K562 (cell line): ENCODE results near the gene NT5C2. TPM values are rescaled to one million over a fixed set of nuclear protein-coding genes. Genes with fewer than 3 reads are reported as not detected.

ENCODE experiments used
- ATAC-seq: fragments of 200-7000 bp; cut with Tn5 transposase; 3 replicates; pipeline ENCODE4 v1.9.1; 2020; ENCODE audit warnings: moderate library complexity
- Bru-seq: library from RNA; stranded (reverse); fragments of 400-500 nt; gene quantifications from one replicate; lab custom pipeline; 2021; lab: Mats Ljungman, UMichigan
- BruChase-seq, 2 experiments: library from RNA; stranded (reverse); fragments of 400-500 nt; gene quantifications; one replicate each; lab custom pipeline; 2021; lab: Mats Ljungman, UMichigan
- BruUV-seq: library from RNA; stranded (reverse); fragments of 400-500 nt; replicated peaks from 2 replicates; lab custom pipeline; 2021; lab: Mats Ljungman, UMichigan
- CTCF ChIA-PET: fragments of 300-600 bp; formaldehyde crosslinking; extraction: SDS; loops from one replicate; lab custom pipeline; 2021; ENCODE audit warnings: low intra/inter-chr PET ratio; lab: Yijun Ruan, JAX
- POLR2A ChIA-PET: fragments of 300-600, 350-650 bp; sonication (Branson Sonifier 250); formaldehyde crosslinking; extraction: SDS; loops from one replicate; lab custom pipeline; 2021; ENCODE audit warnings: antibody characterized with exemption, inconsistent platforms; lab: Yijun Ruan, JAX
- DNase-seq, 4 experiments: peaks; one replicate each; pipeline versions ENCODE4 v3.0.0 to v3.0.0-alpha.2; 2011 to 2018; ENCODE audit warnings: low spot score in 3 of 4, mixed read lengths in 3 of 4; ENCODE audit errors: extremely low read depth in 1 of 4
- FAIRE-seq: peaks from 2 replicates; lab custom pipeline; 2011; peaks lifted over from hg19 to GRCh38; lab: Jason Lieb, UNC
- H2AFZ ChIP-seq: 2 replicates; pipeline ENCODE4 v1.6.0; 2011; ENCODE audit warnings: low read depth, low read length, control low read depth, inconsistent platforms
- H3K27ac ChIP-seq: fragments of 200-600 bp; 3 replicates; pipeline ENCODE4 v1.8.0; 2011; ENCODE audit warnings: low read depth, mild to moderate bottlenecking, control low read depth, inconsistent platforms, low read length, moderate library complexity, mixed read lengths; ENCODE audit errors: extremely low read depth
- H3K27me3 ChIP-seq, 2 experiments: fragments of 300-600 bp in 1 of 2; 2 replicates in 1 of 2; 3 replicates in 1 of 2; pipeline versions ENCODE4 v1.6.0 to v1.8.0; 2011; ENCODE audit warnings: inconsistent platforms in 2 of 2, low read length in 2 of 2, mild to moderate bottlenecking in 1 of 2, mixed read lengths in 1 of 2, moderate library complexity in 1 of 2; ENCODE audit not compliant: control insufficient read depth in 2 of 2, insufficient read depth in 2 of 2
- H3K36me3 ChIP-seq: fragments of 300-600 bp; 3 replicates; pipeline ENCODE4 v1.8.0; 2011; ENCODE audit warnings: mild to moderate bottlenecking, low read length, inconsistent platforms; ENCODE audit not compliant: control insufficient read depth, insufficient read depth
- H3K4me1 ChIP-seq, 2 experiments: fragments of 200-600 bp in 1 of 2; replicated peaks in 1 of 2; 2 replicates in 1 of 2; 3 replicates in 1 of 2; pipeline versions ENCODE4 v1.5.1 to v1.8.0; 2011; ENCODE audit warnings: inconsistent platforms in 2 of 2, low read length in 2 of 2, mild to moderate bottlenecking in 1 of 2, mixed read lengths in 1 of 2, moderate library complexity in 1 of 2; ENCODE audit not compliant: control insufficient read depth in 2 of 2, insufficient read depth in 2 of 2
- H3K4me2 ChIP-seq: 2 replicates; pipeline ENCODE4 v1.6.1; 2011; ENCODE audit warnings: low read length, control low read depth, inconsistent platforms, mixed read lengths; ENCODE audit not compliant: insufficient read depth
- H3K4me3 ChIP-seq: fragments of 200-600 bp; sonication (generic), shearing (Covaris generic); 2 replicates; pipeline ENCODE4 v1.5.1; 2016; ENCODE audit warnings: control low read depth, inconsistent platforms
- H3K79me2 ChIP-seq: fragments of 200-600 bp; 3 replicates; pipeline ENCODE4 v1.8.0; 2011; ENCODE audit warnings: low read length, inconsistent platforms; ENCODE audit not compliant: control insufficient read depth, insufficient read depth
- H3K9ac ChIP-seq, 2 experiments: 2 replicates each; pipeline versions ENCODE4 v1.6.0 to v1.6.1; 2011; ENCODE audit warnings: low read depth in 2 of 2, low read length in 2 of 2, control low read depth in 1 of 2, inconsistent platforms in 1 of 2, mild to moderate bottlenecking in 1 of 2, mixed read lengths in 1 of 2; ENCODE audit not compliant: insufficient read depth in 1 of 2
- H3K9me1 ChIP-seq: one replicate; pipeline ENCODE4 v1.6.0; 2011; ENCODE audit warnings: inconsistent platforms, mild to moderate bottlenecking, low read length, moderate library complexity; ENCODE audit not compliant: control insufficient read depth, insufficient read depth
- H3K9me3 ChIP-seq: replicated peaks from 2 replicates; pipeline ENCODE4 v1.5.1; 2011; ENCODE audit warnings: low read depth, low read length, inconsistent platforms; ENCODE audit not compliant: control insufficient read depth, insufficient read depth
- H4K20me1 ChIP-seq: replicated peaks from 2 replicates; pipeline ENCODE4 v1.6.1; 2011; ENCODE audit warnings: low read length, inconsistent platforms, mixed read lengths; ENCODE audit not compliant: control insufficient read depth, insufficient read depth
- ARID3A ChIP-seq: IDR thresholded peaks from 2 replicates; pipeline ENCODE4 v1.6.1; 2012; ENCODE audit warnings: low read depth, low read length, improper control_type of control experiment, borderline replicate concordance
- HNRNPUL1 ChIP-seq: fragments of 200-400 bp; formaldehyde crosslinking; IDR thresholded peaks from 2 replicates; pipeline ENCODE4 v1.6.1; 2017; ENCODE audit warnings: low read length
- ZNF77 ChIP-seq: fragments of 250-450 bp; sonication (Bioruptor Pico); IDR thresholded peaks from 2 replicates; pipeline ENCODE4 v1.5.0; 2020
- WGBS: fragments of 100-300 bp; shearing (Covaris generic); methylation state at CpG from one replicate; pipeline ENCODE4 v1.1.6; 2016; ENCODE audit warnings: low coverage, mixed read lengths; ENCODE audit not compliant: insufficient coverage; ENCODE audit errors: missing lambda C conversion rate; 5-methylcytosine and 5-hydroxymethylcytosine counted together
- in situ Hi-C: fragments of 300-500 bp; cut with MboI; formaldehyde crosslinking; loops from 4 replicates; pipeline ENCODE4 v1.15.0; 2018; ENCODE audit warnings: inconsistent platforms, mixed read lengths
- intact Hi-C: fragments of 100-400 bp; cut with micrococcal nuclease; formaldehyde crosslinking; loops from 2 replicates; pipeline ENCODE4 v1.14.2; 2022
- long read RNA-seq, 3 experiments: library from polyadenylated mRNA in 2 of 3; library from RNA in 1 of 3; unstranded in 2 of 3; stranded (forward) in 1 of 3; transcript quantifications; one replicate each; pipeline ENCODE4 v2.0.0, GENCODE V29; 2019 to 2022
- polyA minus RNA-seq, 3 experiments: library from RNA; depleted of rRNA, polyadenylated mRNA; stranded (reverse); fragments of >200 nt; gene quantifications; 2 replicates each; pipeline ENCODE4 v1.2.3, GENCODE V29; 2011
- polyA plus RNA-seq, 8 experiments: library from polyadenylated mRNA; depleted of rRNA in 4 of 8; stranded (reverse) in 5 of 8; unstranded in 3 of 8; fragments of >200 nt; fragmentation: Nextera tagmentation in 2 of 8; fragmentation: Illumina TruSeq in 1 of 8; extraction: Ambion mirVana in 2 of 8; extraction: Trizol in 1 of 8; gene quantifications; 2 replicates each; pipeline versions ENCODE4 v1.2.1 to v1.2.3, GENCODE V29; 2011 to 2014; ENCODE audit warnings: inconsistent platforms in 1 of 8, missing spikeins in 1 of 8
- total RNA-seq, 7 experiments: library from RNA; depleted of rRNA in 6 of 7; stranded (reverse); fragments of >200 nt in 6 of 7; fragmentation: Illumina TruSeq in 2 of 7; extraction: Trizol in 2 of 7; gene quantifications; 2 replicates each; pipeline versions ENCODE4 v1.2.1 to v1.2.3, GENCODE V29; 2011 to 2021; ENCODE audit warnings: low replicate concordance in 1 of 7

The NT5C2 gene
- 32.3 and 110 TPM in 2 replicates for total RNA-seq (2011; cell fraction: chromatin; rRNA removed; ENCODE audit: low replicate concordance)
- total RNA-seq (2011; cell fraction: nucleolus; rRNA removed), result 13.5 and 23.3 TPM in 2 replicates
- 39.7 and 56.5 TPM in 2 replicates for total RNA-seq (2011; cell fraction: nucleoplasm; rRNA removed)
- total RNA-seq (2014; rRNA removed), result 26.5 and 26.7 TPM in 2 replicates
- 26.7 and 28.1 TPM in 2 replicates for total RNA-seq (2014; rRNA removed; fragmentation: Illumina TruSeq; extraction: Trizol)
- total RNA-seq (2015; rRNA removed; fragmentation: Illumina TruSeq; extraction: Trizol), result 34.4 and 40.1 TPM in 2 replicates
- 24.3 and 27.7 TPM in 2 replicates for total RNA-seq (2021)
- 28.5 and 45.2 TPM in 2 replicates for polyA plus RNA-seq (2011; rRNA removed)
- polyA plus RNA-seq (2011; cell fraction: cytosol; rRNA removed), result 16.2 and 23.4 TPM in 2 replicates
- 34.0 and 36.8 TPM in 2 replicates for polyA plus RNA-seq (2011; cell fraction: nucleus; rRNA removed)
- 30.9 and 45.5 TPM in 2 replicates for polyA plus RNA-seq (2012)
- 30.0 and 37.7 TPM in 2 replicates for polyA plus RNA-seq (2014; fragmentation: Illumina TruSeq; extraction: Trizol)
- polyA plus RNA-seq (2014; fragmentation: Nextera tagmentation; extraction: Ambion mirVana), result 10 to 100 TPM; 11.3 to 29.4 TPM
- 25.3 and 30.0 TPM in 2 replicates for polyA plus RNA-seq (2014; rRNA removed)
- 29.3 and 33.8 TPM in 2 replicates for polyA minus RNA-seq (2011; rRNA and poly(A)+ RNA removed)
- polyA minus RNA-seq (2011; cell fraction: cytosol; rRNA and poly(A)+ RNA removed), result 11.8 and 15.6 TPM in 2 replicates
- polyA minus RNA-seq (2011; cell fraction: nucleus; rRNA and poly(A)+ RNA removed), result 21.3 and 33.0 TPM in 2 replicates
- Bru-seq, nascent RNA, result percentile 71 among the genes with signal in this experiment
- BruChase-seq, experiment 1, labeled RNA remaining after a 2-hour chase, result percentile 75 among the genes with signal in this experiment
- percentile 71 among the genes with signal in this experiment for BruChase-seq, experiment 2, labeled RNA remaining after a 6-hour chase
- long read RNA-seq, experiment 1, transcript NT5C2-201 (18 exons, 3,435 nt), result major isoform, 5 of 72 reads
- long read RNA-seq, experiment 1, partial matches to known transcripts, result 9 of 72 reads
- long read RNA-seq, experiment 1, other reads (novel, unspliced or antisense), result 56 of 72 reads
- long read RNA-seq, experiment 2, partial matches to known transcripts, result 1 of 18 reads
- long read RNA-seq, experiment 2, other reads (novel, unspliced or antisense), result 16 of 18 reads
- long read RNA-seq, experiment 3, partial matches to known transcripts, result 1 of 9 reads
- long read RNA-seq, experiment 3, other reads (novel, unspliced or antisense), result 6 of 9 reads

GRCh38 chr10:103193107-103193819, at the start of gene NT5C2:
NT5C2 (minus strand) TSS chr10:103193272; CDS start chr10:103174958, 18,314 bp downstream.
- H3K79me2 ChIP-seq, result peaks cover 42% of the 10 kb centered on the region
- no peaks in the 10 kb centered on the region for H3K9me1 ChIP-seq
- in situ Hi-C loops (no loop called here), intact Hi-C loops (loop anchor here (2.0 kb wide), 1 partner anchor 52 kb away; the partner anchor contains the start of gene RPEL1)
- H3K4me1 ChIP-seq, result peaks cover 15 to 30% of the 10 kb centered on the region in 2 experiments
- WGBS, result 7% methylated on average over 18 of the region's 62 CpGs
- peak within 1 kb of the TSS; percentile 96 for H3K4me3 ChIP-seq
- peak within 1 kb of the TSS; percentile 95 for H3K27ac ChIP-seq
- peak within 1 kb of the TSS; percentile 87 for H3K4me2 ChIP-seq
- H3K9ac ChIP-seq, result peak within 1 kb of the TSS; percentile 88 to 97
- ChIA-PET POLR2A (interaction anchor here (0.9 to 1.7 kb wide), 3 partner anchors 9 to 48 kb away, joined by 3 to 10 read pairs (median 6); no protein-coding TSS in a partner anchor), CTCF (interaction anchor here (0.6 kb wide), 1 partner anchor 10 kb away, joined by 5 read pairs; no protein-coding TSS in a partner anchor)
- H4K20me1 ChIP-seq, result no peaks in the 10 kb centered on the region
- peak; percentile 78 to 84 (median 81) for DNase-seq
- peak; percentile 92 for ATAC-seq
- H3K36me3 ChIP-seq, result peaks cover 4% of the 10 kb centered on the region; the same call in 1 of the 3 replicates
- peak within 1 kb of the TSS; percentile 91 for H2AFZ ChIP-seq
- H3K9me3 ChIP-seq, result no peaks in the 10 kb centered on the region
- no peak for FAIRE-seq
- H3K27me3 ChIP-seq, result no peaks in the 10 kb centered on the region
- no TSS peak for BruUV-seq
- no peak for TF ChIP-seq HNRNPUL1
- no peak for TF ChIP-seq ARID3A
- no peak for TF ChIP-seq ZNF77
